ENCODE data around the gene TRPC4.

TRPC4 gene

GRCh38 chr13:37751025-37751424 is 118.5 kb downstream of the TRPC4 start:
- intact Hi-C loops (cut with DNase I) = no loop called here
- no peak for DNase-seq

- DNase-seq = no peak
- intact Hi-C loops (cut with DNase I) = no loop called here
Observed at GRCh38 chr13:37748913-37749312, 120.7 kb downstream of the TRPC4 start.

GRCh38 chr13:37747071-37747612 is 122.4 kb downstream of the TRPC4 start:
- intact Hi-C loops (cut with DNase I) = no loop called here
- DNase-seq = no peak

GRCh38 chr13:37741536-37741935 is 128.0 kb downstream of the TRPC4 start:
- no peak for DNase-seq
- intact Hi-C loops (cut with DNase I) = no loop called here

- intact Hi-C loops (cut with DNase I) = no loop called here
Observed at GRCh38 chr13:37736045-37736444, 133.5 kb downstream of the TRPC4 start.

GRCh38 chr13:37735293-37735692 is 134.3 kb downstream of the TRPC4 start:
- intact Hi-C loops (cut with DNase I) = no loop called here
- DNase-seq = no peak

More at GRCh38 chr13:37736045-37736444, 133.5 kb downstream of the TRPC4 start:
- DNase-seq = no peak

- intact Hi-C loops (cut with DNase I) = no loop called here
Observed at GRCh38 chr13:37729876-37730275, 139.7 kb downstream of the TRPC4 start.

GRCh38 chr13:37716420-37717195 is 153.0 kb downstream of the TRPC4 start:
- no peak for DNase-seq
- intact Hi-C loops (cut with DNase I) = no loop called here

More at GRCh38 chr13:37729876-37730275, 139.7 kb downstream of the TRPC4 start:
- DNase-seq = no peak

- intact Hi-C loops (cut with DNase I) = no loop called here
- DNase-seq = no peak
Observed at GRCh38 chr13:37715606-37716015, 154.0 kb downstream of the TRPC4 start.

GRCh38 chr13:37709318-37709717 is 160.3 kb downstream of the TRPC4 start:
- no peak for DNase-seq
- intact Hi-C loops (cut with DNase I) = no loop called here

GRCh38 chr13:37707739-37708500 is 161.7 kb downstream of the TRPC4 start:
- intact Hi-C loops (cut with DNase I) = no loop called here
- no peak for DNase-seq

GRCh38 chr13:37706041-37706440 is 163.5 kb downstream of the TRPC4 start:
- no peak for DNase-seq
- intact Hi-C loops (cut with DNase I) = no loop called here

GRCh38 chr13:37701972-37702371 is 167.6 kb downstream of the TRPC4 start:
- DNase-seq = no peak
- intact Hi-C loops (cut with DNase I) = no loop called here

- intact Hi-C loops (cut with DNase I) = no loop called here
- no peak for DNase-seq
Observed at GRCh38 chr13:37701306-37701705, 168.3 kb downstream of the TRPC4 start.

- no peak for DNase-seq
- intact Hi-C loops (cut with DNase I) = no loop called here
Observed at GRCh38 chr13:37700887-37701286, 168.7 kb downstream of the TRPC4 start.

- intact Hi-C loops (cut with DNase I) = no loop called here
Observed at GRCh38 chr13:37695200-37695599, 174.4 kb downstream of the TRPC4 start.

GRCh38 chr13:37690361-37690760 is 179.2 kb downstream of the TRPC4 start:
- intact Hi-C loops (cut with DNase I) = no loop called here
- no peak for DNase-seq

More at GRCh38 chr13:37695200-37695599, 174.4 kb downstream of the TRPC4 start:
- DNase-seq = no peak

- intact Hi-C loops (cut with DNase I) = no loop called here
- DNase-seq = peak in 10 of 42 donors; percentile 8 to 46 (median 25)
Observed at GRCh38 chr13:37686501-37686900, 183.1 kb downstream of the TRPC4 start.

GRCh38 chr13:37685206-37685605 is 184.4 kb downstream of the TRPC4 start:
- intact Hi-C loops (cut with DNase I) = no loop called here
- no peak for DNase-seq

- no peak for DNase-seq
- intact Hi-C loops (cut with DNase I) = no loop called here
Observed at GRCh38 chr13:37682496-37682895, 187.1 kb downstream of the TRPC4 start.

Measured in head of caudate nucleus (tissue), 42 donors.